ENCODE data around the gene SUV39H2. TPM values are rescaled to one million over a fixed set of nuclear protein-coding genes. Genes with fewer than 3 reads are reported as not detected.
A peak's percentile ranks its signal among the peaks of the same experiment; 100 is the strongest.

Gene SUV39H2
- polyA plus RNA-seq, 1 donor (not counting 4 experiments of a cell fraction or from before 2014, with no cell fraction given): 11.8 TPM

- peaks cover 81% of the 10 kb centered on the region for H3K79me2 ChIP-seq (ENCODE audit: control insufficient read depth, insufficient read depth, low read length)
- no peak for DNase-seq (ENCODE audit: low read depth, low spot score)
- H2AFZ ChIP-seq (ENCODE audit: control insufficient read depth, low read length): no peak overlapping the region
- H3K9me3 ChIP-seq (ENCODE audit: control insufficient read depth, low read depth, low read length): no peaks in the 10 kb centered on the region
- peaks cover 8% of the 10 kb centered on the region for H3K4me1 ChIP-seq (ENCODE audit: control insufficient read depth, extremely low read depth, insufficient read depth, low read length)
- no peak for TF ChIP-seq CTCF (optimal IDR thresholded peaks at IDR 0.05 in 1 of 3, IDR thresholded peaks at IDR 0.05 in 1 of 3, conservative IDR thresholded peaks at IDR 0.05 in 1 of 3; ENCODE audit: extremely low read depth in 1 of 3, insufficient read depth in 2 of 3, low read length in 3 of 3)
- no peak for TF ChIP-seq EZH2 (IDR thresholded peaks at IDR 0.05; ENCODE audit: low read length)
- peaks cover 2% of the 10 kb centered on the region for H3K9me1 ChIP-seq (ENCODE audit: control insufficient read depth, extremely low read depth, insufficient read depth, low read length)
- no peaks in the 10 kb centered on the region for H3K27me3 ChIP-seq (ENCODE audit: control insufficient read depth, extremely low read depth, insufficient read depth, low read length)
- dilution Hi-C loops (cut with MboI; ENCODE audit: extremely low pct_ligation_motif_present, low sequenced_read_pairs): no loop called here
- H3K9ac ChIP-seq (ENCODE audit: control insufficient read depth, extremely low read depth, insufficient read depth, low read length): no peak overlapping the region
- no peak overlapping the region for H3K27ac ChIP-seq (ENCODE audit: control insufficient read depth, insufficient read depth, low read length)
- no peak overlapping the region for H3K4me2 ChIP-seq (ENCODE audit: control insufficient read depth, extremely low read depth, insufficient read depth, low read depth, low read length)
- no peak for FAIRE-seq
- no peak overlapping the region for H3K4me3 ChIP-seq (ENCODE audit: control insufficient read depth in 2 of 3, extremely low read depth in 1 of 3, insufficient read depth in 2 of 3, low read depth in 1 of 3, low read length in 3 of 3)
- H4K20me1 ChIP-seq (ENCODE audit: control insufficient read depth, extremely low read depth, insufficient read depth, low read length): no peaks in the 10 kb centered on the region
- H3K36me3 ChIP-seq (ENCODE audit: control insufficient read depth in 2 of 2, extremely low read depth in 1 of 2, insufficient read depth in 2 of 2, low read length in 2 of 2): peaks cover 2 to 8% of the 10 kb centered on the region in 2 experiments
These were observed 5.4 kb downstream of the SUV39H2 start for GRCh38 chr10:14884082-14884481.

GRCh38 chr10:14889318-14889717 lies 10.7 kb downstream of the SUV39H2 start:
- Histone ChIP-seq H3K4me3 (ENCODE audit: control insufficient read depth in 2 of 3, extremely low read depth in 1 of 3, insufficient read depth in 2 of 3, low read depth in 1 of 3, low read length in 3 of 3) (no peak overlapping the region), H3K4me2 (ENCODE audit: control insufficient read depth, extremely low read depth, insufficient read depth, low read depth, low read length) (no peak overlapping the region), H4K20me1 (ENCODE audit: control insufficient read depth, extremely low read depth, insufficient read depth, low read length) (no peaks in the 10 kb centered on the region), H3K4me1 (ENCODE audit: control insufficient read depth, extremely low read depth, insufficient read depth, low read length) (peaks cover 8% of the 10 kb centered on the region), H3K27ac (ENCODE audit: control insufficient read depth, insufficient read depth, low read length) (no peak overlapping the region), H3K36me3 (ENCODE audit: control insufficient read depth in 2 of 2, extremely low read depth in 1 of 2, insufficient read depth in 2 of 2, low read length in 2 of 2) (peaks cover 0 to 8% of the 10 kb centered on the region in 2 experiments), H3K9me3 (ENCODE audit: control insufficient read depth, low read depth, low read length) (no peaks in the 10 kb centered on the region), H3K79me2 (ENCODE audit: control insufficient read depth, insufficient read depth, low read length) (peaks cover 73% of the 10 kb centered on the region), H3K9ac (ENCODE audit: control insufficient read depth, extremely low read depth, insufficient read depth, low read length) (no peak overlapping the region), H3K9me1 (ENCODE audit: control insufficient read depth, extremely low read depth, insufficient read depth, low read length) (peaks cover 2% of the 10 kb centered on the region), H2AFZ (ENCODE audit: control insufficient read depth, low read length) (no peak overlapping the region), H3K27me3 (ENCODE audit: control insufficient read depth, extremely low read depth, insufficient read depth, low read length) (no peaks in the 10 kb centered on the region)
- DNase-seq (ENCODE audit: low read depth, low spot score) (no peak), FAIRE-seq (no peak)
- dilution Hi-C loops (cut with MboI; ENCODE audit: extremely low pct_ligation_motif_present, low sequenced_read_pairs): no loop called here
- peak in 2 of 3 experiments; percentile 26 for TF ChIP-seq CTCF (optimal IDR thresholded peaks at IDR 0.05 in 1 of 3, IDR thresholded peaks at IDR 0.05 in 1 of 3, conservative IDR thresholded peaks at IDR 0.05 in 1 of 3; ENCODE audit: extremely low read depth in 1 of 3, insufficient read depth in 2 of 3, low read length in 3 of 3)
- no peak for TF ChIP-seq EZH2 (IDR thresholded peaks at IDR 0.05; ENCODE audit: low read length)
